Transverse colon (tissue), 4 donors: ENCODE measurements around the gene QDPR. TPM values are rescaled to one million over a fixed set of nuclear protein-coding genes. Genes with fewer than 3 reads are reported as not detected.

Source experiments
- DNase-seq: peaks from one replicate; pipeline ENCODE4 v3.0.0-alpha.2; 2019
- H3K27ac ChIP-seq, 4 donors: fragments of 200-600 bp; sonication (generic); 2 replicates each; pipeline ENCODE4 v1.5.1; 2016 to 2018; ENCODE audit warnings: inconsistent platforms in 4 of 4
- H3K27me3 ChIP-seq: fragments of 200-600 bp; sonication (generic); 2 replicates; pipeline ENCODE4 v1.5.1; 2017; ENCODE audit warnings: inconsistent platforms
- H3K36me3 ChIP-seq, 4 donors: fragments of 200-600 bp; sonication (generic); 2 replicates each; pipeline ENCODE4 v1.5.1; 2017 to 2019; ENCODE audit warnings: inconsistent platforms in 4 of 4
- H3K4me1 ChIP-seq, 4 donors: fragments of 200-600 bp; sonication (generic); 2 replicates each; pipeline ENCODE4 v1.5.1; 2017 to 2020; ENCODE audit warnings: inconsistent platforms in 4 of 4
- H3K4me3 ChIP-seq, 4 donors: fragments of 200-600 bp; sonication (generic); 1 replicate in 1 of 4; 2 replicates in 3 of 4; pipeline versions ENCODE4 v1.5.1 to v1.6.1; 2017 to 2019; ENCODE audit warnings: inconsistent platforms in 4 of 4
- H3K9me3 ChIP-seq, 2 donors: fragments of 200-600 bp; sonication (generic); 2 replicates each; pipeline ENCODE4 v1.5.1; 2017 to 2019; ENCODE audit warnings: inconsistent platforms in 2 of 2
- EP300 ChIP-seq: sonication (generic); formaldehyde crosslinking; IDR thresholded peaks from one replicate; pipeline ENCODE4 v1.6.1; 2017; ENCODE audit warnings: antibody characterized with exemption, low read depth
- POLR2A ChIP-seq: fragments of 450-650 bp; IDR thresholded peaks from one replicate; pipeline ENCODE4 v1.6.1; 2016; ENCODE audit warnings: antibody characterized with exemption, mild to moderate bottlenecking, moderate library complexity
- POLR2AphosphoS5 ChIP-seq, 3 donors: sonication (generic); formaldehyde crosslinking; IDR thresholded peaks; one replicate each; pipeline ENCODE4 v1.6.1; 2016; ENCODE audit warnings: antibody characterized with exemption in 3 of 3
- WGBS, 2 donors: methylation state at CpG; one replicate each; pipeline ENCODE4 v1.1.5; 2018; ENCODE audit warnings: low coverage in 1 of 2; 5-methylcytosine and 5-hydroxymethylcytosine counted together
- in situ Hi-C, 4 donors: fragments of 200-750 bp; cut with MboI; loops; one replicate each; pipeline versions ENCODE4 v1.15.0 to v1.15.1; 2017; ENCODE audit warnings: low sequenced_read_pairs in 3 of 4, low pct_ligation_motif_present in 1 of 4, low pct_unique_long_range_greater_than_20kb in 1 of 4
- intact Hi-C: fragments of 100-400 bp; cut with DNase I; formaldehyde crosslinking; loops from one replicate; pipeline ENCODE4 v1.15.1; 2023; ENCODE audit warnings: low total_unique reads
- total RNA-seq, 4 donors: library from RNA; depleted of rRNA; stranded (reverse); fragments of >200 nt; gene quantifications; one replicate each; pipeline ENCODE4 v1.1.0, GENCODE V29; 2016
- TF ChIP-seq, protein P1 (sequence below), 5 experiments: fragments of 200-600 bp in 3 of 5; fragments of 450-650 bp in 2 of 5; sonication (generic) in 3 of 5; IDR thresholded peaks; 1 replicate in 2 of 5; 2 replicates in 3 of 5; pipeline ENCODE4 v1.5.1; 2016 to 2017; ENCODE audit warnings: antibody characterized with exemption in 5 of 5, inconsistent platforms in 3 of 5, mild to moderate bottlenecking in 2 of 5, moderate library complexity in 1 of 5

Gene QDPR
- total RNA-seq, 4 donors from 2014 or later: 11.4 to 32.4 (median 13.0) TPM; not detected in 1

- H3K27me3 ChIP-seq: no peaks in the 10 kb centered on the region
- in situ Hi-C loops (loop anchor here in 2 of 4 donors (25.0 kb wide), 1 partner anchor 1059 kb away; no protein-coding TSS in a partner anchor), intact Hi-C loops (no loop called here)
- H3K4me1 ChIP-seq: no peaks in the 10 kb centered on the region
- no peaks in the 10 kb centered on the region for H3K9me3 ChIP-seq
- 89 to 94% methylated on average over 10 of the region's 10 CpGs for WGBS, 2 donors
- no peak overlapping the region for H3K4me3 ChIP-seq
- H3K27ac ChIP-seq: no peak overlapping the region
- TF ChIP-seq, protein P1, sequence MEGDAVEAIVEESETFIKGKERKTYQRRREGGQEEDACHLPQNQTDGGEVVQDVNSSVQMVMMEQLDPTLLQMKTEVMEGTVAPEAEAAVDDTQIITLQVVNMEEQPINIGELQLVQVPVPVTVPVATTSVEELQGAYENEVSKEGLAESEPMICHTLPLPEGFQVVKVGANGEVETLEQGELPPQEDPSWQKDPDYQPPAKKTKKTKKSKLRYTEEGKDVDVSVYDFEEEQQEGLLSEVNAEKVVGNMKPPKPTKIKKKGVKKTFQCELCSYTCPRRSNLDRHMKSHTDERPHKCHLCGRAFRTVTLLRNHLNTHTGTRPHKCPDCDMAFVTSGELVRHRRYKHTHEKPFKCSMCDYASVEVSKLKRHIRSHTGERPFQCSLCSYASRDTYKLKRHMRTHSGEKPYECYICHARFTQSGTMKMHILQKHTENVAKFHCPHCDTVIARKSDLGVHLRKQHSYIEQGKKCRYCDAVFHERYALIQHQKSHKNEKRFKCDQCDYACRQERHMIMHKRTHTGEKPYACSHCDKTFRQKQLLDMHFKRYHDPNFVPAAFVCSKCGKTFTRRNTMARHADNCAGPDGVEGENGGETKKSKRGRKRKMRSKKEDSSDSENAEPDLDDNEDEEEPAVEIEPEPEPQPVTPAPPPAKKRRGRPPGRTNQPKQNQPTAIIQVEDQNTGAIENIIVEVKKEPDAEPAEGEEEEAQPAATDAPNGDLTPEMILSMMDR (IDR thresholded peaks at IDR 0.05): no peak
- TF ChIP-seq POLR2A (no peak), EP300 (no peak), POLR2AphosphoS5 (IDR thresholded peaks at IDR 0.05) (no peak)
- no peak for DNase-seq
- no peaks in the 10 kb centered on the region for H3K36me3 ChIP-seq
Measured at GRCh38 chr4:17528551-17529165, 16.8 kb upstream of the QDPR start.

DNA sequence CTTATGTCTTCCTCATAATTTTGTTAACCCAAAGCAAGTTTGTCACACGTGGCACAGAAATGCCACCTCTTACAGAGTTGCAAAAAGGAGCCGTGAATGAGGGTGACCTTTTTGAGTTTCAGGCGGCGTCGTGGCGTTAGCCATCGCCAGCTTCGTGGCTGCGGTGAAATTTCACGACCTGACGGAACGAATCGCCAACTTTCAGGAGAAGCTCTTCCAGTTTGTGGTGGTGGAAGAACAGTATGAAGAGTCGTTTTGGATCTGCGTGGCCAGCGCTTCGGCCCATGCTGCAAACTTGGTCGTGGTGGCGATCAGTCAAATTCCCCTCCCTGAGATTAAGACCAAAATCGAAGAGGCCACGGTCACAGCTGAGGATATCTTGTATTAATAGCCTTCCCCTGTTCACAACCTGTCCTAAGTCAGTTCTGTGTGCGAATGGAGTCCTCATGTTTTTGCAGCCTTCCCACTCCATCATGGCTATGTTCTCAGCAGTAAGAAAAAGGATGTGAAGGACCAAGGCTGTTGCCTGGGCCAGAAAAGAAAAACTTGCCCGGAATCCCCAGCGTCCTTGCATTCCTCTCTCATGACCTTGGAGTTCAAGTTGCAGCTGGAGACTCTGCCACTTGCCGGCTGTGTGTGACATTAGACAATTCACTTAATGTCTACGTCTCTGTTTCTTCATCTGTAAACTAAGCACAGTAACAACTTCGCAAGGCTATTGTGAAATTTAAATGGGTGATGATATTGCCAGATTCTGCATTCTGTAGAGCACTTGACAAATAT is 15.0 kb upstream of the QDPR start:
- Histone ChIP-seq H3K4me1 (no peaks in the 10 kb centered on the region), H3K27ac (no peak overlapping the region), H3K4me3 (no peak overlapping the region), H3K36me3 (no peaks in the 10 kb centered on the region), H3K27me3 (no peaks in the 10 kb centered on the region), H3K9me3 (no peaks in the 10 kb centered on the region)
- TF ChIP-seq, protein P1 (IDR thresholded peaks at IDR 0.05): no peak
- TF ChIP-seq POLR2AphosphoS5 (IDR thresholded peaks at IDR 0.05) (no peak), POLR2A (no peak), EP300 (no peak)
- intact Hi-C loops (no loop called here), in situ Hi-C loops (loop anchor here in 2 of 4 donors (25.0 kb wide), 1 partner anchor 1060 kb away; no protein-coding TSS in a partner anchor)
- DNase-seq: no peak
- 73 to 82% methylated on average over 6 to 27 of the region's 27 CpGs for WGBS, 2 donors

DNA sequence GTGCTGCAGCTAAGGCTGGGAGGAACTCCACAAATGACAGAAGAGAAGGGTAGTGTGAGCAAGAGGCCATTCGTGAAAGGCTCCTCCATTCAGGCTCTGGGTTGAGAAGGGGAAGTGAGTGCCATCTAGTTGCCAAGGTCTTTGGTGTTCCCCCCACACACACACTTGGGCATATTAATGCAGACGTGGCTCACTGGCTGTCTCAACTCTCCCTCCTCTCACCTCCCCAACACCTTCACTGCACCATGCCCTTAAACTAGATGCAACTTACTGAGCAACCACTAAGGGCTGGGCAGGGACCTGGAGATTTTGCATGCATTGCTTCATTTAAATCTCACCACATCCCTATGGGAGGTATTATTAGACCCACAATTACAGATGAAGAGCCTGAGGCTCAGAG is 11.8 kb upstream of the QDPR start:
- no peak overlapping the region for H3K4me3 ChIP-seq
- intact Hi-C loops: no loop called here
- no peaks in the 10 kb centered on the region for H3K27me3 ChIP-seq
- 30% methylated on average over 2 of the region's 2 CpGs; no CpG with 5 or more reads in 1 of the 2 donors for WGBS, 2 donors
- H3K36me3 ChIP-seq: no peaks in the 10 kb centered on the region
- TF ChIP-seq POLR2AphosphoS5 (IDR thresholded peaks at IDR 0.05) (no peak), POLR2A (no peak), EP300 (no peak)
- TF ChIP-seq, protein P1 (IDR thresholded peaks at IDR 0.05): no peak
- H3K27ac ChIP-seq: no peak overlapping the region
- in situ Hi-C loops: no loop called here
- no peaks in the 10 kb centered on the region for H3K4me1 ChIP-seq
- DNase-seq: no peak
- no peaks in the 10 kb centered on the region for H3K9me3 ChIP-seq

DNA sequence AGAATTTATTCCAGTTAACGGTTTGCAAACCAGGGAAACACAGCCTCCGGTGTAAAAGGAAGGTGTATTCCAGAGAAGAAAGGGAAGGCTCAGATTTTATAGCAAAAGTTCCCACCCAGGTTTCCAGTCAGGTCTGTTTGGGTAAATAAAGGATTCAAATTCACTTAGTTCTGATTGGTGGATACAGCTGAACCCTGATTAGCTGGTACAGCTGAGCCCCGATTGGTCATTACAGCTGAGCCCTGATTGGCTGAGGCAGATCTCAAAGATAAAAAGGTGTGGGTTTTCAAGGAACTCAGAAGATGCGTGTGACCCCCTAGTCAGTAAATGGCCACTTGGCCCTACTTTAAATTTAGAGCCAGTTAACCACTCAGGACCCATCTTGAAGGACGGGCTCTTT is 9.7 kb upstream of the QDPR start:
- 84 to 87% methylated on average over 4 to 5 of the region's 5 CpGs for WGBS, 2 donors
- no peak for DNase-seq
- no peak for TF ChIP-seq POLR2A
- no peak for TF ChIP-seq EP300
- TF ChIP-seq, protein P1 (IDR thresholded peaks at IDR 0.05): no peak
- no peak for TF ChIP-seq POLR2AphosphoS5 (IDR thresholded peaks at IDR 0.05)
- H3K27ac ChIP-seq: no peak overlapping the region
- no peaks in the 10 kb centered on the region for H3K9me3 ChIP-seq
- peaks cover 6% of the 10 kb centered on the region for H3K27me3 ChIP-seq
- no peak overlapping the region for H3K4me3 ChIP-seq
- intact Hi-C loops: no loop called here
- H3K36me3 ChIP-seq: no peaks in the 10 kb centered on the region
- no peaks in the 10 kb centered on the region for H3K4me1 ChIP-seq
- in situ Hi-C loops: no loop called here
